Testis (tissue), 2 donors: ENCODE data around the gene DENND1A.

ENCODE experiments used
- CTCF ChIP-seq, 3 experiments: fragments of 450-650 bp in 2 of 3; fragments of 200-600 bp in 1 of 3; sonication (generic) in 1 of 3; IDR thresholded peaks; one replicate each; pipeline ENCODE4 v1.5.1; 2016 to 2019; ENCODE audit warnings: antibody characterized with exemption in 3 of 3, mild to moderate bottlenecking in 2 of 3, moderate library complexity in 1 of 3
- POLR2A ChIP-seq: fragments of 450-650 bp; IDR thresholded peaks from one replicate; pipeline ENCODE4 v1.6.1; 2017; ENCODE audit warnings: antibody characterized with exemption, mild to moderate bottlenecking, moderate library complexity

GRCh38 chr9:123725389-123725788, 204.5 kb downstream of the DENND1A start:
- TF ChIP-seq POLR2A (no peak), CTCF (IDR thresholded peaks at IDR 0.05) (no peak)
